HL-60 (cell line): ENCODE results near the gene FGF10.

ENCODE experiments used
- TF ChIP-seq, protein P1 (sequence below): IDR thresholded peaks from one replicate; pipeline ENCODE4 v1.5.1; 2011; ENCODE audit warnings: low read length, control low read depth, inconsistent platforms; ENCODE audit not compliant: insufficient read depth
- TF ChIP-seq, protein P2 (sequence below): IDR thresholded peaks from 2 replicates; pipeline ENCODE4 v1.6.1; 2012; ENCODE audit warnings: low read depth; ENCODE audit not compliant: insufficient replicate concordance

GRCh38 chr5:44257653-44258365 is 131.4 kb downstream of the FGF10 start:
- TF ChIP-seq, protein P1, sequence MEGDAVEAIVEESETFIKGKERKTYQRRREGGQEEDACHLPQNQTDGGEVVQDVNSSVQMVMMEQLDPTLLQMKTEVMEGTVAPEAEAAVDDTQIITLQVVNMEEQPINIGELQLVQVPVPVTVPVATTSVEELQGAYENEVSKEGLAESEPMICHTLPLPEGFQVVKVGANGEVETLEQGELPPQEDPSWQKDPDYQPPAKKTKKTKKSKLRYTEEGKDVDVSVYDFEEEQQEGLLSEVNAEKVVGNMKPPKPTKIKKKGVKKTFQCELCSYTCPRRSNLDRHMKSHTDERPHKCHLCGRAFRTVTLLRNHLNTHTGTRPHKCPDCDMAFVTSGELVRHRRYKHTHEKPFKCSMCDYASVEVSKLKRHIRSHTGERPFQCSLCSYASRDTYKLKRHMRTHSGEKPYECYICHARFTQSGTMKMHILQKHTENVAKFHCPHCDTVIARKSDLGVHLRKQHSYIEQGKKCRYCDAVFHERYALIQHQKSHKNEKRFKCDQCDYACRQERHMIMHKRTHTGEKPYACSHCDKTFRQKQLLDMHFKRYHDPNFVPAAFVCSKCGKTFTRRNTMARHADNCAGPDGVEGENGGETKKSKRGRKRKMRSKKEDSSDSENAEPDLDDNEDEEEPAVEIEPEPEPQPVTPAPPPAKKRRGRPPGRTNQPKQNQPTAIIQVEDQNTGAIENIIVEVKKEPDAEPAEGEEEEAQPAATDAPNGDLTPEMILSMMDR: no peak
- TF ChIP-seq, protein P2, sequence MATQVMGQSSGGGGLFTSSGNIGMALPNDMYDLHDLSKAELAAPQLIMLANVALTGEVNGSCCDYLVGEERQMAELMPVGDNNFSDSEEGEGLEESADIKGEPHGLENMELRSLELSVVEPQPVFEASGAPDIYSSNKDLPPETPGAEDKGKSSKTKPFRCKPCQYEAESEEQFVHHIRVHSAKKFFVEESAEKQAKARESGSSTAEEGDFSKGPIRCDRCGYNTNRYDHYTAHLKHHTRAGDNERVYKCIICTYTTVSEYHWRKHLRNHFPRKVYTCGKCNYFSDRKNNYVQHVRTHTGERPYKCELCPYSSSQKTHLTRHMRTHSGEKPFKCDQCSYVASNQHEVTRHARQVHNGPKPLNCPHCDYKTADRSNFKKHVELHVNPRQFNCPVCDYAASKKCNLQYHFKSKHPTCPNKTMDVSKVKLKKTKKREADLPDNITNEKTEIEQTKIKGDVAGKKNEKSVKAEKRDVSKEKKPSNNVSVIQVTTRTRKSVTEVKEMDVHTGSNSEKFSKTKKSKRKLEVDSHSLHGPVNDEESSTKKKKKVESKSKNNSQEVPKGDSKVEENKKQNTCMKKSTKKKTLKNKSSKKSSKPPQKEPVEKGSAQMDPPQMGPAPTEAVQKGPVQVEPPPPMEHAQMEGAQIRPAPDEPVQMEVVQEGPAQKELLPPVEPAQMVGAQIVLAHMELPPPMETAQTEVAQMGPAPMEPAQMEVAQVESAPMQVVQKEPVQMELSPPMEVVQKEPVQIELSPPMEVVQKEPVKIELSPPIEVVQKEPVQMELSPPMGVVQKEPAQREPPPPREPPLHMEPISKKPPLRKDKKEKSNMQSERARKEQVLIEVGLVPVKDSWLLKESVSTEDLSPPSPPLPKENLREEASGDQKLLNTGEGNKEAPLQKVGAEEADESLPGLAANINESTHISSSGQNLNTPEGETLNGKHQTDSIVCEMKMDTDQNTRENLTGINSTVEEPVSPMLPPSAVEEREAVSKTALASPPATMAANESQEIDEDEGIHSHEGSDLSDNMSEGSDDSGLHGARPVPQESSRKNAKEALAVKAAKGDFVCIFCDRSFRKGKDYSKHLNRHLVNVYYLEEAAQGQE: no peak
